Retina (tissue), 1 donor: ENCODE results near the gene SPEM3.

Experiments used
- DNase-seq: peaks from one replicate; pipeline ENCODE4 v3.0.0-alpha.2; 2016

SPEM3 gene

DNA sequence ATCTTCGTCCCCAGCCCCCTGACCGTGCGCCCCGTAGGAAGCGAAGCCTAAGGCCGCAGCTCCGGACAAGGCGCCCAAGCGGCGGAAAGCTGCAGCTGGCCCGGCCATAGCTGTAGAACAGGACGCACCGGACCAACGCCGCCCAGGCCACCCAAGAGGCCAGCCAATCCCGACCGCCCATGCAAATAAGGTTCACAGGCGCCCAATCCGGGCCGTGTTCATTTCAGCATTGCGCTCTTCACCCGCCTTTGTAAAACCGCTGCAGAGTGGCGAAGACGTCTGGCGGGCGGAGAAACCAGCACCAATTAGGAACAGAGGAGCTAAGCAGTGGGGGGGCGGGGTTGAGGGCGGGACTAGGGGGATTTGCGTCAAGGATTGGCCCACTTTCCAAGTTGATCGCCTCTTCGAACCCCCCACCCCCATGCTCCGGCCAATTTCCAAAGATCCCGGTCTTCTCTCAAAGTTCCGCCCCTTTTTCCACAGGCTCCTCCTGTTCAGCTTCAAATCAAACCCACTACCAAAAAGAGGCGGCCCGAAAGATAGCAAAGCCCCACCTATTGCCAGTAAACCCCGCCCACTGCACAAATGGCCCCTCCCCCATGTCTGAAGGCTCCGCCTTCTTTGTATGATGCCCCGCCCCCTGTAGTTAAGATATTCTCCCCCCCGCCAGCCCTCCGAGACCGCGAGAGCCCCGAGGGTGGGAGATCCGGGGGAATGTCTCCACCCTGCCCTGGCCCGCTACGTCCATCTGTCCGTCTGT, 24.5 kb upstream of the SPEM3 start, which contains the start of gene TMEM256:
Gene TMEM256, minus strand, starts transcription at position 121 of the 760 bp plus-strand sequence. Its CDS starts 13 bp downstream, at position 108.
- DNase-seq: peak; percentile 98

GRCh38 chr17:7404737-7405349, 23.8 kb upstream of the SPEM3 start:
- peak; percentile 47 for DNase-seq

DNA sequence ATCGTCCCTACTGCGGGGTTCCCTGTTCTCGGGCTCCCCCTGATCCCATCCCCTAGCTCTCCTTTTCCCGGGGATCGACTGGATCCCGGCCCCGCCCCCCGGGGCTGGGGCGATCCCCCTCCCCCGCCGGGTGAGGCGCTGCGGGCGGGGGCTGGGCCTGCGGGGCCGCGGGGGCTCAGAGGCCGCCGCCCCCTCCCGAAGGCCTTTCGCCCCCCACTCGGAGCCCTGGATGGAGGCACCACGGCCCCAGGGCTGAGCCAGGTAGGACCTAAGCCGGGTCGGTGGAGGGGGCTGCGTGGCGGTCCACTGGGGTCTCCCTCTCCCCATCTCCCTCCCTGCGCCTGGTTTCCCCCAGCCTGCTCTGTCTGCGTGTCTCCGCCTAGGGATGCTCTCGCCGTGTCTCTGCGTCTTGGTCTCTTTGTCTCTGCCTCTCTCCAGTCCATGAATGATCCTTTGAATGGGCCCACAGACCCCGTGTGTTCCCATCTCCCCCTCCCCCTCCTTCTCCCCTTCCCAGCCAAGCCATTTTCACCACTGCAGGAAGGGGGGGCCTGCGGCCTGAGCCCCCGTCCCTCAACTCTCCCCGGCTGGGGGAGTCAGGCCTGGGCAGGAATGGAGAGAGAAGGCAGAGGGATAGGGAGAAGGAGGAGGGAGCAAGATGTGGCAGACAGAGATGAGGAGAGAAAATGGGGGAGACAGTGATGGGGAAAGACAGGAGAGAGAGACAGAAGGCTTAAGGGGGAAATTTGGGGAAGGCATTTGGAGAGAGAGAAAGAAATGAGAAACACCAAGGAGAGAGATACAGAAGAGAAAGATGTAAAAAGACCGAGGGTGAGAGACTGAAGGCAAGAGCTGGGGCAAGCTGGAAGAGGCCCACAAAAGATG, 23.1 kb upstream of the SPEM3 start:
- peak; percentile 61 for DNase-seq

- peak; percentile 49 for DNase-seq
Measured at GRCh38 chr17:7406235-7406825, 22.3 kb upstream of the SPEM3 start.

DNA sequence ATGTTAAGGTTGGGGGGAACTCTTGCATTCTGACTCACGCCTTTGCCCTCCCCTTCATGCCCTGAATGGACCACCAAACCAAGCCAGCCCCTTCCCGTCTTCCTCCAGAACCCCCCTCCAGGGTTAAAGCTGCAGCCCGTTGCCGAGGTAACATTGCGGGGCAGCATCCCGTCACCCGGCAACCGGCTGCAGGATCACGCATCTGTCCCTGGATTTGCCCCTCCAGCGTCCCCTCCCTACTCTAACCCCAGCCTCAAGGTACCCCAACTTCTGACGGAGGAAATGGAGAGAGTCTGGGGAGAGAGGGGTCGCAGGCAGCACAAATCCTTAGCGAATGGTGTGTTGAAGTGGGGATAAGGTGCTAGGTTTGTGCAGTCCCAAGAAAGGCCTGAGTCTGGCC, 21.6 kb upstream of the SPEM3 start:
- peak; percentile 37 for DNase-seq

DNA sequence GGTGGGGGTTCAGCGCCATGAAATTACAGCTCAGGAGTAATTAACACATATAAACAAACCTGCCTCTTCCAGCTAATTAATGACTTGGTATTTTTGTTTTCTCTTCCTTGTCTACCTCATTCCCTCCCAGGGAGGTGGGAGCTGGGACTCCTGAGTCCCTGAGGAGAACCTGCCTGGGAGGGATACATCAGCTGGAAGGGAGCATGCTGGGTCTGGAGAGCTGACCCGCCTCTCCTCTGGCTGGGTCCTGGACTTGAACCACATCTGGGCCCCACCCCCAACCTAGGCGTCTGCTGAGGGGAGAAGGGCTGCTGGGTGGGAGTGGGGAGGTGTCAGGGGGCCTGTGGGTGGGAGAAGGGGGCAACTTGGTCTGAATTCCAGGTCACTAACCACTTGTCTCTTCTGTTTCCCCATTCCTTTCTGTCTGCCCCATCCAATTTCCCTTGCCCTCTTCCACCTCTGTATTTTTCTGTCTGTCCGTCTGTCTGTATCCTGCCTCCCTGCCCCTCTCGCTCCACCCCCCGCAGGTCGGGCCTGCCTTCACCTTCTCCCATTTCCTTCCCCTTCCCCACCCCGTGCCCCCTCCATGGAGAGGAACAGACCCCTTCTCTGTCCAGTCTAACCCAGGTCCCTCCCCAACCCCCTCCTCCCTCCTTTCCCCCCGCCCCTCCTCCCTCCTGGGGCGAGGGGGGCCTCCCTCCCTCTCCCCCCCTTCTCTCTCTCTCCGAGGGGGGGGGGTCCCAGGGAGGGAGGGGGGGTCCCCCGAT, 21.0 kb upstream of the SPEM3 start, which contains the start of gene NLGN2:
Gene NLGN2, plus strand, starts transcription at position 361 of the 767 bp plus-strand sequence. CDS start 411 bp downstream, outside the sequence.
- DNase-seq: no peak

- DNase-seq: no peak
Measured at GRCh38 chr17:7408252-7408727, 20.4 kb upstream of the SPEM3 start.

DNA sequence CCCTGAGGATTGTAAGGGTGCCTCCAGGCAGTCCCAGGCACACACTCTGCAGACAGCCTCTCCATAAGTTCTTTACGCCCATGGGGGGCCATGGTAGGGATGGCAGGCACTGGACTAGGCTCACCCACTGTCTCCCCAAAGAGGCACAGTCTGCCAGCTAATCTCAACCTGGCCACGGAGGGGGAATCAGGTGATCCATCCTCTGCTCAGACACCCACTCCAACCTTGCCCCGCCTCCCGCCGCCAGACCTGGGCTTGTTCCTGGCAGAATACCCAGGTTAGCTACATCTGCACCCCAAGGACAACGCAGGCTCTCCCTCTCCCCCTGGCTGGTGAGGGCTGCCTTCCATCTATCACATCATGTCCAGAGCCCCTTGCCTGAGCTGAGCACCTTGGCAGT, 19.8 kb upstream of the SPEM3 start:
- DNase-seq: no peak

- DNase-seq: no peak
Measured at GRCh38 chr17:7409716-7410115, 18.9 kb upstream of the SPEM3 start.

DNA sequence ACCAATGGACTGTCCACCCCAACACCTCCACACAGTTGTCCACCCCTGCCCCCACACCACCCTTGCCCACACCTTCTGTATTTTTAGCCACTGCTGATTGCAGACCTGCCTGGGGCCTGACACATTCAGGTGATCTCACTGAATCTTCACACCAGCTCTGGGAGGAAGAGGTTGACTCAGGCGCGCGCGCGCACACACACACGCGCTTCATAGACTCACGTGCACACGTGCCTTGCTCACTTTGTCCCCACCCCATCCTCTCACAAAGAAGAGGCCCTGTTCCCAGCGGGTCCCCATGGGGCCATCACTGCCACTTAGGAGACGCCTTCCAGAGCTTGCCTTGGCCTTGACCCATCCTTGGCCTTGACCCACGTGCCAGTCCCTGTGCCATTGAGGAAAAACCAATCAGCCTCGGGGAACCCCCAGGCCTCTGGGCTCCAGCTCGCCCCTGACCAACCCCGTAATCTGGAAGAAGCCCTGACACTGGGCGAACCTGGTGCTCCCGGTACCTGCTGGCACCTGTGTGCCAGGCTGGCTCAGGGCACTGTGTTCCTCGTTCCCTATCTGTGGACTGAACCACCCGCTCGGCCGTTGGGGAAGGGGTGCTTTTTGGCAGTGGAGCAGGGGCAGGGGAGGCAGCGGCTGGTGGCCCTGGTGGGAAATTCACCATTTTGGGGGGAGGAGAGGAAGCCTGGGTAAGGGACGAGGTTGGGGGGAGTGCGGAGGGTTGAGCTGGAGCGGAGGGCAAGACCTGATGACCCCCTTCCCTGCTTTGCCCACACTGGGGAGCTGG, 17.8 kb upstream of the SPEM3 start:
- no peak for DNase-seq

DNA sequence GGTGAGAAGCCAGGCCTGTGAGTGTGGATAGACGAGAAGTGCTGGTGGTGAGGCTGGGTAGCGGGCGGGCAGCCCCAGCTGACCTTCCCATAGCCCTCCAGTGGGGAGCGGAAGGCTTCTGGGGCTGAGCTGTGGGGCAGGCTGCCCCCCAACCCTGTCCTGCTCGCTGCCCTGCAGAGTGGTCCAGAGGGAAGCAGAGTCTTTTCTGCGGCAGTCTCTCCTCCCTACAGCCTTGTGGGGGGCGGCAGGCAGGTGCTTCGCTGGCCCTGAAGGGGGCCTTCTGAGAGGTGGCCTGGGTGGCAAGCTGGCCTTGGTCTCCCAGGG, 17.3 kb upstream of the SPEM3 start:
- DNase-seq: no peak

- DNase-seq: peak; percentile 58
Measured at GRCh38 chr17:7413346-7413985, 15.2 kb upstream of the SPEM3 start.

GRCh38 chr17:7414837-7415236, 13.8 kb upstream of the SPEM3 start:
- no peak for DNase-seq

DNA sequence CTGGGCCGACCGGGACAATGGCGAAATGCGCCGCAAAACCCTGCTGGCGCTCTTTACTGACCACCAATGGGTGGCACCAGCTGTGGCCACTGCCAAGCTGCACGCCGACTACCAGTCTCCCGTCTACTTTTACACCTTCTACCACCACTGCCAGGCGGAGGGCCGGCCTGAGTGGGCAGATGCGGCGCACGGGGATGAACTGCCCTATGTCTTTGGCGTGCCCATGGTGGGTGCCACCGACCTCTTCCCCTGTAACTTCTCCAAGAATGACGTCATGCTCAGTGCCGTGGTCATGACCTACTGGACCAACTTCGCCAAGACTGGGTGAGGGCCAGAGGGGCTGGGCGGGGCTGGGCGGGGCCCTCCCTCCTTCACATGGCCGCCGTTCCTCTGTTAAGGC, 12.9 kb upstream of the SPEM3 start:
- DNase-seq: no peak

- no peak for DNase-seq
Measured at GRCh38 chr17:7416323-7416722, 12.3 kb upstream of the SPEM3 start.

DNA sequence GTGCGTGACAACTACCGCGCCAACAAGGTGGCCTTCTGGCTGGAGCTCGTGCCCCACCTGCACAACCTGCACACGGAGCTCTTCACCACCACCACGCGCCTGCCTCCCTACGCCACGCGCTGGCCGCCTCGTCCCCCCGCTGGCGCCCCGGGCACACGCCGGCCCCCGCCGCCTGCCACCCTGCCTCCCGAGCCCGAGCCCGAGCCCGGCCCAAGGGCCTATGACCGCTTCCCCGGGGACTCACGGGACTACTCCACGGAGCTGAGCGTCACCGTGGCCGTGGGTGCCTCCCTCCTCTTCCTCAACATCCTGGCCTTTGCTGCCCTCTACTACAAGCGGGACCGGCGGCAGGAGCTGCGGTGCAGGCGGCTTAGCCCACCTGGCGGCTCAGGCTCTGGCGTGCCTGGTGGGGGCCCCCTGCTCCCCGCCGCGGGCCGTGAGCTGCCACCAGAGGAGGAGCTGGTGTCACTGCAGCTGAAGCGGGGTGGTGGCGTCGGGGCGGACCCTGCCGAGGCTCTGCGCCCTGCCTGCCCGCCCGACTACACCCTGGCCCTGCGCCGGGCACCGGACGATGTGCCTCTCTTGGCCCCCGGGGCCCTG, 11.5 kb upstream of the SPEM3 start:
- no peak for DNase-seq

DNA sequence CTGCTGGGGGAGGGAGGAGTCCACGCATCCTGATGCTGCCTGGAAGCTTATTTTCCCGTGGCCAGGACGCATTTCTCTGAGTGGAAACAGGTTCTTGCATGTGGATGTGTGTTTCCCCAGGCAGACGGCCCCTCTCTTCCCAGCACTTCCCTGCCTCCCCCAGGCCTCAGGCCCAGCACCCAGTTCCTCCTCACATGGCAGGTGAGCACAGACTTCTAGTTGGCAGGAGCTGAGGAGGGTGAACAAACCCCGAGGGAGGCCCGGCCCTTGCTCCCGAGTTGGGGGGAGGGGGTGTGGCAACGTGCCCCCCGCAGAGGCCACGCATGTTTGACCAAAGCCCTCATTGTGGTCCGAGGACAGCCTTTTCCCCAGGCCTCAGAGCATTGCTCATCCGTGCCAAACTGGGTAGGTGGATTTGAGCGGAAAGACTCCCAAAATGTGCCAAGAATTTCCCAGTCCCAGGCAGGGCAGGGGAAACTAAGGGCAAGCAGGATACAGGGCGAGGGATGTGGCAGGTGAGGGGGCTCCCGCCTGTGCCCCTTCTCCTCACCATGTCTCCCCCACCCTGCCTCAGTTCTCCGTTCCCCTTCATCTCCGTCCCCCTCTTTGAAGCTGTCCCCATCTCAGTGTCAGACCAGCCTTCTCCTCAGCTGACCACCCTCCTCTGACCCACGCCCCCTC, 10.0 kb upstream of the SPEM3 start:
- DNase-seq: no peak

GRCh38 chr17:7419819-7420610, 8.6 kb upstream of the SPEM3 start, which contains the start of gene SPEM1:
TSS of gene SPEM1 (plus strand) at chr17:7420324. CDS start at chr17:7420385, 61 bp downstream.
- peak; percentile 53 for DNase-seq

- DNase-seq: no peak
Measured at GRCh38 chr17:7421186-7421585, 7.5 kb upstream of the SPEM3 start.
